Duodenal mucosa (tissue), 2 donors: ENCODE results near the gene BCAS1.

Source experiments
- H3K27ac ChIP-seq: one replicate; pipeline ENCODE4 v1.7.0; 2013; ENCODE audit warnings: low read depth, low read length
- H3K27me3 ChIP-seq, 2 donors: one replicate each; pipeline ENCODE4 v1.7.0; 2013; ENCODE audit warnings: low read length in 2 of 2, control low read depth in 1 of 2; ENCODE audit not compliant: insufficient read depth in 2 of 2, control insufficient read depth in 1 of 2
- H3K36me3 ChIP-seq, 2 donors: one replicate each; pipeline ENCODE4 v1.7.0; 2013; ENCODE audit warnings: low read length in 2 of 2, control low read depth in 1 of 2; ENCODE audit not compliant: insufficient read depth in 2 of 2, control insufficient read depth in 1 of 2
- H3K4me1 ChIP-seq, 2 donors: one replicate each; pipeline ENCODE4 v1.7.0; 2013; ENCODE audit warnings: low read length in 2 of 2, control low read depth in 1 of 2; ENCODE audit not compliant: insufficient read depth in 2 of 2, control insufficient read depth in 1 of 2
- H3K4me3 ChIP-seq, 2 donors: one replicate each; pipeline ENCODE4 v1.7.0; 2013; ENCODE audit warnings: low read length in 2 of 2, low read depth in 1 of 2
- H3K9ac ChIP-seq, 2 donors: one replicate each; pipeline ENCODE4 v1.7.0; 2013; ENCODE audit warnings: low read length in 2 of 2, low read depth in 1 of 2
- H3K9me3 ChIP-seq, 2 donors: one replicate each; pipeline ENCODE4 v1.7.0; 2013; ENCODE audit warnings: low read length in 2 of 2, control low read depth in 1 of 2; ENCODE audit not compliant: control insufficient read depth in 1 of 2

Gene BCAS1

GRCh38 chr20:53940907-53941545 is 129.4 kb downstream of the BCAS1 start:
- H3K9me3 ChIP-seq, result no peaks in the 10 kb centered on the region
- peak overlapping the region; percentile 23 for H3K27ac ChIP-seq
- peak overlapping the region; percentile 4 to 37 for H3K4me3 ChIP-seq

GRCh38 chr20:53940360-53940702 is 130.1 kb downstream of the BCAS1 start:
- Histone ChIP-seq H3K27me3 (no peaks in the 10 kb centered on the region), H3K9ac (no peak overlapping the region), H3K4me3 (peak overlapping the region in 1 of 2 donors; percentile 4)

More at GRCh38 chr20:53940907-53941545, 129.4 kb downstream of the BCAS1 start:
- Histone ChIP-seq H3K36me3 (no peaks in the 10 kb centered on the region), H3K9ac (no peak overlapping the region), H3K27me3 (no peaks in the 10 kb centered on the region), H3K4me1 (peaks cover 26 to 37% of the 10 kb centered on the region in 2 donors)

DNA sequence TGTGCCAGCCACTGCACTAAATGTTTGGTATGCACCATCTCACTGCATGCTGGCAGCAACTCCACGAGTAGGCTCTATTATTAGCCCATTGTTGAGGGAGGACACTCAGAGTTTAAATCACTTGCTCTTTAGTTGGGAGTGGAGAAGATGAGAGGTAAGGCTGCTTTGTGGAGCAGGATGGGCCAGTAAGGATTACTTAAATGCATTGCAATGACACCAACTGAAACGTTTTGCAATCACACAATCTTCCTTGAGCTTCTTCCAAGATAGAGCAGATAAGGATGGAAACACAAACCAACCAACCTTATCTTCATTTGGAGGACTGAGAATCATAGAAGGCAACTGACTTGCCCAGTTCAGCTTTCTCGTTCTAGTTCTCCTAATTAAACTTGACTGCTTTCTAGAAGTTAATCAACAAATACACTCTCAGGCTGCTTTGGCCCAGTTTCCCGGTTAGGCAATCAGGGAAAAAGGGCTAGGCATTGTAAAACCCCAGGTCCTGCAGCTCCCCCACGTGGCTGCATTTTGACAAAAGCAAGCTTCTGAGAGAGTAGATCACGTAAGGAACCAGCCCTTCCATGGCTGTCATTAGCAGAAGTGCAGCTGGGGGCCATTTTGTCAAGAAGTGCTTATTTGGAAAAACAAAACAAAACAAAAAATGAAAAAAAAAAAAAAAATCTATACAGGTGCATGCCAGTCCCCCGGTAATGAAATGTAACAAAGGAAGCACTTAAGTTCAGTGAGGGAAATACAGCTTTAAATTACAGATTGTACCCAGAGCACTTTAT is 130.6 kb downstream of the BCAS1 start:
- Histone ChIP-seq H3K9me3 (no peaks in the 10 kb centered on the region), H3K4me1 (peaks cover 26 to 39% of the 10 kb centered on the region in 2 donors), H3K27ac (no peak overlapping the region)

More at GRCh38 chr20:53940360-53940702, 130.1 kb downstream of the BCAS1 start:
- Histone ChIP-seq H3K36me3 (no peaks in the 10 kb centered on the region), H3K27ac (no peak overlapping the region), H3K9me3 (no peaks in the 10 kb centered on the region), H3K4me1 (peaks cover 26 to 37% of the 10 kb centered on the region in 2 donors)

DNA sequence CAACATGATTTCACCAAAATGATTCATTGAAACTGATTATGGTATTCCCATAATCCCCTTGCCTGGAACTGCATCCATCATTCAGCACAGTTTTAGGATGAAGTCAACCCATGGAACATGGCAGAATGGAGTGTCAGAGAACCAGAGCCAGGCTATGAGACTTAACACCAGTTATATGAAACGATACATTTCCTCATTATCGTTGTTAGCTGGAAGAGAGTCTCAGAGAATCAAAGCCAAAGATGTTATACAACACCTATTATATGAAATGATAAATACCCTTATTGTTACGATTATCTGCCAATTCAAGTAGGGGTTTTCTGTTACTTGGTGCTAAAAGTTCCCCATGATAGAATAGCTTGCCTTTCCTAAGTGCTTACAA is 131.2 kb downstream of the BCAS1 start:
- Histone ChIP-seq H3K4me1 (peaks cover 26 to 45% of the 10 kb centered on the region in 2 donors), H3K9me3 (no peaks in the 10 kb centered on the region), H3K9ac (no peak overlapping the region), H3K4me3 (no peak overlapping the region), H3K36me3 (no peaks in the 10 kb centered on the region), H3K27me3 (no peaks in the 10 kb centered on the region), H3K27ac (no peak overlapping the region)

More for the DNA sequence above, 130.6 kb downstream of the BCAS1 start:
- peak overlapping the region in 1 of 2 donors; percentile 4 for H3K4me3 ChIP-seq
- H3K9ac ChIP-seq, result no peak overlapping the region
- no peaks in the 10 kb centered on the region for H3K36me3 ChIP-seq
- H3K27me3 ChIP-seq, result no peaks in the 10 kb centered on the region

- Histone ChIP-seq H3K4me3 (no peak overlapping the region), H3K27me3 (no peaks in the 10 kb centered on the region), H3K36me3 (no peaks in the 10 kb centered on the region), H3K9ac (no peak overlapping the region), H3K27ac (no peak overlapping the region), H3K9me3 (no peaks in the 10 kb centered on the region), H3K4me1 (peaks cover 26 to 45% of the 10 kb centered on the region in 2 donors)
These were observed 131.7 kb downstream of the BCAS1 start for GRCh38 chr20:53938739-53939138.

DNA sequence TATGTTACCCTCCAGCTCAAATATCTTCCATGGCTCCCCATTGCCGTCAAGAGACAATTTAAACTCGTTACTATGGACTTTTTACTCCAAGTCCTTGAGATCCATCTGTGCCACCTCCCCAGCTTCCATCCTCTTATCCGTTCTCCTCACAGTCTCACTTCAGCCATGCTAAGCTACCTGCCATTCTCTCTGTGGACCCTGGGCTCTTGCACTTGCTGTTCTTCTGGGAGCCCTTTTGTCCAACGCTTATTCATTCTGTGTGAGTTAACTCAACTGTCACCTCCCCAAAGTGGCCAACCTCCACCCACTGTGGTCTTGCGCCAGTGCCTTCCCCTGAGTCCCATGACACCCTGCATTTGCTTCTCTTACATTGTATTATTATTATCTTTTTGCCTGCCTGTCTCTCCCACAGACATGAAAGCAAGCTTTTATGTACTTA is 132.4 kb downstream of the BCAS1 start:
- Histone ChIP-seq H3K4me1 (peaks cover 26 to 42% of the 10 kb centered on the region in 2 donors), H3K4me3 (no peak overlapping the region), H3K9me3 (no peaks in the 10 kb centered on the region), H3K36me3 (no peaks in the 10 kb centered on the region), H3K9ac (no peak overlapping the region), H3K27ac (no peak overlapping the region), H3K27me3 (no peaks in the 10 kb centered on the region)

GRCh38 chr20:53937339-53937741 is 133.1 kb downstream of the BCAS1 start:
- Histone ChIP-seq H3K27ac (no peak overlapping the region), H3K9ac (no peak overlapping the region), H3K27me3 (no peaks in the 10 kb centered on the region), H3K4me3 (no peak overlapping the region), H3K4me1 (peaks cover 26 to 39% of the 10 kb centered on the region in 2 donors), H3K36me3 (no peaks in the 10 kb centered on the region), H3K9me3 (no peaks in the 10 kb centered on the region)

GRCh38 chr20:53935344-53936084 is 134.9 kb downstream of the BCAS1 start:
- Histone ChIP-seq H3K4me3 (no peak overlapping the region), H3K27me3 (no peaks in the 10 kb centered on the region), H3K9ac (no peak overlapping the region), H3K27ac (no peak overlapping the region), H3K9me3 (no peaks in the 10 kb centered on the region), H3K4me1 (peaks cover 13 to 27% of the 10 kb centered on the region in 2 donors), H3K36me3 (no peaks in the 10 kb centered on the region)

DNA sequence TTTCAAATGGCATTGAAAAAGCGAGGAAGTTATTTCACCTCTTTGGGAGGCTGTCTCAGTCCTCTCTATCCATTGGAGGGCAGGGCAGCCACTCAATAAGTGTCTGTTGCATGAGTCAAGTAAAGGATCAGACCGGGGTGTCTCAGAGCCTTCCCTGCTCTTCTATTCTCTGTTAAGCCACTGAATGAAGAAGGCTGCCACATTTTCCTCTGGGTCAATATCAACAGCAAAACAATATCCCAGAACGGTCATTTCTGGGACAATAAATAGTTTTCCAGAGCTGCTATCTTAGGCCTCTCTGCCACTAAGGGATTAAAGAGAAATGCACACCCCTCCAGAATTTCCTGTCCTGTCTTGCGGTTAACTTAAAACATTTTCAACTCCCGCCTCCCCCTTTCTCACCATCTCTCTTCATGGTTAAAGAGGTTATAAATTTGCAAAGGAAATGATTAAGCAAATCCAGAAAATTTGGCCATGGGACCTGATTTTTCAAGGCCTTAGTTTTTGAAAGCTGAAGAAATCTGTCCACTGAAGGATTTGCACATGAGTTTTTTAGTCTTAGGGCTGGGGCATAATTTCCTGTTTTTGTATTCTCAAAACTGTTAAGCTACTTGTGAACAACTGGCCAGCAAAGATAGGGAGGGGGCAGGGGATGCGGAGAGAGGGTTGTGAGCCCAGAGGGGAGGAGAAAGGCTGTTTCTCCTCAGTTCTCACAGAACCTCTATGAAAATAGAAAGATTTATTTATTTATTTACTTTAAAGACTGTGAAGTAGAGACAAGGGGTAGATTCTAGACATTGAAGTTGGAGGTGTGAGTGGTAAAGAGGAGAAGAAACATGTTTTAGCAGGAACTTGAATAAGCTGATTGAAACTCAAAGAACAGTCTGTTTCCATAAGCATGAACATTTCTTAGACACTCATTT is 135.7 kb downstream of the BCAS1 start:
- Histone ChIP-seq H3K36me3 (no peaks in the 10 kb centered on the region), H3K27me3 (no peaks in the 10 kb centered on the region), H3K4me3 (no peak overlapping the region), H3K9ac (no peak overlapping the region), H3K27ac (peak overlapping the region; percentile 11), H3K9me3 (no peaks in the 10 kb centered on the region), H3K4me1 (peaks cover 12 to 19% of the 10 kb centered on the region in 2 donors)
